ENCODE data around the gene PRKCG. TPM values are rescaled to one million over a fixed set of nuclear protein-coding genes. Genes with fewer than 3 reads are reported as not detected.

Gene PRKCG
- total RNA-seq, 4 donors from 2014 or later, result not detected

DNA sequence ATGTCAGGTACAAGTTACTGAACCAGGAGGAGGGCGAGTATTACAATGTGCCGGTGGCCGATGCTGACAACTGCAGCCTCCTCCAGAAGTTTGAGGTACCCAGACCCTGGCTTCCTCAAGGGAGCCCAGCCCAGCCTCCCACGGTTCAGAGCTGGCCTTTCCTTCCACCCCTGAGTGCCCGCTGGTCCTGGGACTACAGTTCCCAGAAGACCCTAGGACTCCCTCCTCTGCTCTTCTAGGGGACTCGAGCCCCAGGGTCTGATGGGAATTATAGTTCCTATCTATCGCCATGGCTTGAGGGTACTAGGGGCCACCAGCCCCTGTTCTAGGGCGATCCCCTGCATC lies 11.0 kb downstream of the PRKCG start:
- no peaks in the 10 kb centered on the region for H3K9me3 ChIP-seq
- H3K27me3 ChIP-seq, result peaks cover 86% of the 10 kb centered on the region
- no peaks in the 10 kb centered on the region for H3K36me3 ChIP-seq
- peaks cover 0 to 8% (median 3%) of the 10 kb centered on the region in 3 donors for H3K4me1 ChIP-seq
- no peak overlapping the region for H3K4me3 ChIP-seq
- TF ChIP-seq EP300 (IDR thresholded peaks at IDR 0.05), result no peak
- TF ChIP-seq, protein P1, sequence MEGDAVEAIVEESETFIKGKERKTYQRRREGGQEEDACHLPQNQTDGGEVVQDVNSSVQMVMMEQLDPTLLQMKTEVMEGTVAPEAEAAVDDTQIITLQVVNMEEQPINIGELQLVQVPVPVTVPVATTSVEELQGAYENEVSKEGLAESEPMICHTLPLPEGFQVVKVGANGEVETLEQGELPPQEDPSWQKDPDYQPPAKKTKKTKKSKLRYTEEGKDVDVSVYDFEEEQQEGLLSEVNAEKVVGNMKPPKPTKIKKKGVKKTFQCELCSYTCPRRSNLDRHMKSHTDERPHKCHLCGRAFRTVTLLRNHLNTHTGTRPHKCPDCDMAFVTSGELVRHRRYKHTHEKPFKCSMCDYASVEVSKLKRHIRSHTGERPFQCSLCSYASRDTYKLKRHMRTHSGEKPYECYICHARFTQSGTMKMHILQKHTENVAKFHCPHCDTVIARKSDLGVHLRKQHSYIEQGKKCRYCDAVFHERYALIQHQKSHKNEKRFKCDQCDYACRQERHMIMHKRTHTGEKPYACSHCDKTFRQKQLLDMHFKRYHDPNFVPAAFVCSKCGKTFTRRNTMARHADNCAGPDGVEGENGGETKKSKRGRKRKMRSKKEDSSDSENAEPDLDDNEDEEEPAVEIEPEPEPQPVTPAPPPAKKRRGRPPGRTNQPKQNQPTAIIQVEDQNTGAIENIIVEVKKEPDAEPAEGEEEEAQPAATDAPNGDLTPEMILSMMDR (IDR thresholded peaks at IDR 0.05), result no peak
- no peak for TF ChIP-seq POLR2A (IDR thresholded peaks at IDR 0.05)
- no peak for TF ChIP-seq POLR2AphosphoS5 (IDR thresholded peaks at IDR 0.05)
- ATAC-seq, result no peak
- no peak overlapping the region for H3K27ac ChIP-seq
- WGBS, 2 donors (ENCODE audit: low coverage in 1 of 2), result 41 to 65% methylated on average over 3 to 5 of the region's 8 CpGs

- Histone ChIP-seq H3K4me1 (peaks cover 0 to 12% (median 3%) of the 10 kb centered on the region in 3 donors), H3K27ac (no peak overlapping the region), H3K4me3 (no peak overlapping the region), H3K36me3 (no peaks in the 10 kb centered on the region), H3K27me3 (peaks cover 99% of the 10 kb centered on the region), H3K9me3 (no peaks in the 10 kb centered on the region)
- TF ChIP-seq, protein P1 (IDR thresholded peaks at IDR 0.05), result no peak
- TF ChIP-seq POLR2A (IDR thresholded peaks at IDR 0.05), result no peak
- no peak for TF ChIP-seq POLR2AphosphoS5 (IDR thresholded peaks at IDR 0.05)
- no peak for TF ChIP-seq EP300 (IDR thresholded peaks at IDR 0.05)
- WGBS, 2 donors (ENCODE audit: low coverage in 1 of 2), result 62 to 73% methylated on average over 4 to 9 of the region's 9 CpGs
- no peak for ATAC-seq
Observed at GRCh38 chr19:53894707-53895106, 12.7 kb downstream of the PRKCG start.

DNA sequence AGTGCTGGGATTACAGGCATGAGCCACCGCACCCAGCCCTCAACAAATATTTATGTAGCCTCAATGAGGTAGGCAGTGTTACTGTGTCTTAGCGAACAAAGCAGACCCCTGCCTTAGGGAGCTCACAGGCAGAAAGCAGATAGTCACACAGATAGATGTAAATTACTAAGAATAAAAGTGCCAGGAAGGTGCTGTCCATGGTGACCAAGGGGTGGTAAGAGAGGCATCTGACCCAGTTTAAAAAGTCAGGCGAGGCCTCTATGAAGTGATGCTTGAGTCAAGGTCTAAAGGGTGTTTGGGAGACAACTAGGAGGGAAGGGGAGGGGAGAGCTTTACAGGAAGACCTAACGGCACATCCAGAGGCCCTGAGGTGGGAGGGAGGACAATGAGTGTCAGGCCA lies 14.7 kb downstream of the PRKCG start:
- H3K36me3 ChIP-seq, result no peaks in the 10 kb centered on the region
- H3K27me3 ChIP-seq, result peaks cover 99% of the 10 kb centered on the region
- no peaks in the 10 kb centered on the region for H3K9me3 ChIP-seq
- H3K4me3 ChIP-seq, result no peak overlapping the region
- no peak overlapping the region for H3K27ac ChIP-seq
- ATAC-seq, result no peak
- WGBS, 2 donors (ENCODE audit: low coverage in 1 of 2), result 28 to 37% methylated on average over 2 to 3 of the region's 4 CpGs
- TF ChIP-seq, protein P1 (IDR thresholded peaks at IDR 0.05), result no peak
- TF ChIP-seq EP300 (IDR thresholded peaks at IDR 0.05) (no peak), POLR2AphosphoS5 (IDR thresholded peaks at IDR 0.05) (no peak), POLR2A (IDR thresholded peaks at IDR 0.05) (no peak)
- H3K4me1 ChIP-seq, result peaks cover 0 to 7% (median 0%) of the 10 kb centered on the region in 3 donors

GRCh38 chr19:53897459-53897858 lies 15.5 kb downstream of the PRKCG start:
- H3K4me1 ChIP-seq, result peaks cover 0 to 7% (median 0%) of the 10 kb centered on the region in 3 donors
- peaks cover 98% of the 10 kb centered on the region for H3K27me3 ChIP-seq
- TF ChIP-seq POLR2A (IDR thresholded peaks at IDR 0.05) (no peak), EP300 (IDR thresholded peaks at IDR 0.05) (no peak), POLR2AphosphoS5 (IDR thresholded peaks at IDR 0.05) (no peak)
- TF ChIP-seq, protein P1 (IDR thresholded peaks at IDR 0.05), result no peak
- H3K9me3 ChIP-seq, result no peaks in the 10 kb centered on the region
- no peak overlapping the region for H3K27ac ChIP-seq
- no peak overlapping the region for H3K4me3 ChIP-seq
- WGBS, 2 donors (ENCODE audit: low coverage in 1 of 2), result 45 to 53% methylated on average over 1 to 4 of the region's 4 CpGs
- H3K36me3 ChIP-seq, result no peaks in the 10 kb centered on the region
- ATAC-seq, result no peak

- Histone ChIP-seq H3K9me3 (no peaks in the 10 kb centered on the region), H3K27ac (no peak overlapping the region), H3K36me3 (no peaks in the 10 kb centered on the region), H3K4me1 (peaks cover 0 to 7% (median 0%) of the 10 kb centered on the region in 3 donors), H3K4me3 (no peak overlapping the region), H3K27me3 (peaks cover 99% of the 10 kb centered on the region)
- TF ChIP-seq EP300 (IDR thresholded peaks at IDR 0.05) (no peak), POLR2A (IDR thresholded peaks at IDR 0.05) (no peak), POLR2AphosphoS5 (IDR thresholded peaks at IDR 0.05) (no peak)
- TF ChIP-seq, protein P1 (IDR thresholded peaks at IDR 0.05), result no peak
- WGBS, 2 donors (ENCODE audit: low coverage in 1 of 2), result no CpG with 5 or more reads among the region's 16 CpGs
- ATAC-seq, result no peak
Observed at GRCh38 chr19:53898166-53898565, 16.2 kb downstream of the PRKCG start.
